Measurements from ENCODE around the gene HERPUD1. TPM values are rescaled to one million over a fixed set of nuclear protein-coding genes. Genes with fewer than 3 reads are reported as not detected.

HERPUD1 gene
- total and polyA plus RNA-seq, 9 of the 15 experiments (the other 6 are each of a cell fraction or from before 2014, with no cell fraction given) = 14.2 to 60.7 (median 37.4) TPM

DNA sequence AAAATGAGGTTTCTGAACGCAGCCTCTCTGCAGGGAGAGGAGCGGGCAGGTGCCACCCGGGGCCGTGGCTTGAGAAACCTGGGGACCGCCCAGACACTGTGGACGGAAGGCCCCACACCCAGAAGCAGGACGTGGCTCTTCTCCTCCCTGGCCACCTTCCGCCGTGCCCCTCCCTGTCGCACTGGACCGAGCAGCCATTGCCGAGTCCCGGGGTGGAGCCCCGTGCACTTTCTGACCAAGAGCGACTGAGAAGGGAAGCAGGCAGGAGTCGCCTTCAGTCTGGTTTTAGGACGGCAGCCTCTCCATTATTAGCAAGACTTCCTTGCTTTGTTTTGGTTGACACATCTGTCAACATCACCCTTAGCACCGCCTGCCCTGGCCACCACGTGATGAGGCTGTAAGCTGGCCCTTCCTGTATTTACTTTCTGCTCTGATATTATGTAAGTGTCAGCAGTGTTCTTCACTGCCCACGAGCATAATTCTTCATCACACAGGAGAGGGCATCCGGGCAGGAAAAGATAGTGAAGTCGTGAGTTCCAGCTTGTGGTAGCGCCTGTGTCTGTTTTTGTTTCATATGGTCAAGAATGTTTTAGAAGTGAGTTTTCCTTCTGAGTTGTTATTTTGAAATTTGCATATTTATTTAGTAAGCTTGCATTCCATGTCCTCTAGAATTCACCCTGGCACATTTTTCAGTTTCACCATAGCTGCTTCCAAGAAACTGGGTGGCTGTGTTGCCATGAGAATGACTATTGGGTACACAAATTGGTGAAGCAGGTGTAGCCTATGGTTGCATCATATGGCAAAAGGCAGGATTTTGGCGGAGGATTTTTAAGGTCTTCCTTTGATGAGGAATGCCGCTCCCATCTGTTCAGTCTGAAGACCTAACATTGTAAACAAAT lies 1.0 kb downstream of the HERPUD1 start (continued):
- TF ChIP-seq, protein P1, sequence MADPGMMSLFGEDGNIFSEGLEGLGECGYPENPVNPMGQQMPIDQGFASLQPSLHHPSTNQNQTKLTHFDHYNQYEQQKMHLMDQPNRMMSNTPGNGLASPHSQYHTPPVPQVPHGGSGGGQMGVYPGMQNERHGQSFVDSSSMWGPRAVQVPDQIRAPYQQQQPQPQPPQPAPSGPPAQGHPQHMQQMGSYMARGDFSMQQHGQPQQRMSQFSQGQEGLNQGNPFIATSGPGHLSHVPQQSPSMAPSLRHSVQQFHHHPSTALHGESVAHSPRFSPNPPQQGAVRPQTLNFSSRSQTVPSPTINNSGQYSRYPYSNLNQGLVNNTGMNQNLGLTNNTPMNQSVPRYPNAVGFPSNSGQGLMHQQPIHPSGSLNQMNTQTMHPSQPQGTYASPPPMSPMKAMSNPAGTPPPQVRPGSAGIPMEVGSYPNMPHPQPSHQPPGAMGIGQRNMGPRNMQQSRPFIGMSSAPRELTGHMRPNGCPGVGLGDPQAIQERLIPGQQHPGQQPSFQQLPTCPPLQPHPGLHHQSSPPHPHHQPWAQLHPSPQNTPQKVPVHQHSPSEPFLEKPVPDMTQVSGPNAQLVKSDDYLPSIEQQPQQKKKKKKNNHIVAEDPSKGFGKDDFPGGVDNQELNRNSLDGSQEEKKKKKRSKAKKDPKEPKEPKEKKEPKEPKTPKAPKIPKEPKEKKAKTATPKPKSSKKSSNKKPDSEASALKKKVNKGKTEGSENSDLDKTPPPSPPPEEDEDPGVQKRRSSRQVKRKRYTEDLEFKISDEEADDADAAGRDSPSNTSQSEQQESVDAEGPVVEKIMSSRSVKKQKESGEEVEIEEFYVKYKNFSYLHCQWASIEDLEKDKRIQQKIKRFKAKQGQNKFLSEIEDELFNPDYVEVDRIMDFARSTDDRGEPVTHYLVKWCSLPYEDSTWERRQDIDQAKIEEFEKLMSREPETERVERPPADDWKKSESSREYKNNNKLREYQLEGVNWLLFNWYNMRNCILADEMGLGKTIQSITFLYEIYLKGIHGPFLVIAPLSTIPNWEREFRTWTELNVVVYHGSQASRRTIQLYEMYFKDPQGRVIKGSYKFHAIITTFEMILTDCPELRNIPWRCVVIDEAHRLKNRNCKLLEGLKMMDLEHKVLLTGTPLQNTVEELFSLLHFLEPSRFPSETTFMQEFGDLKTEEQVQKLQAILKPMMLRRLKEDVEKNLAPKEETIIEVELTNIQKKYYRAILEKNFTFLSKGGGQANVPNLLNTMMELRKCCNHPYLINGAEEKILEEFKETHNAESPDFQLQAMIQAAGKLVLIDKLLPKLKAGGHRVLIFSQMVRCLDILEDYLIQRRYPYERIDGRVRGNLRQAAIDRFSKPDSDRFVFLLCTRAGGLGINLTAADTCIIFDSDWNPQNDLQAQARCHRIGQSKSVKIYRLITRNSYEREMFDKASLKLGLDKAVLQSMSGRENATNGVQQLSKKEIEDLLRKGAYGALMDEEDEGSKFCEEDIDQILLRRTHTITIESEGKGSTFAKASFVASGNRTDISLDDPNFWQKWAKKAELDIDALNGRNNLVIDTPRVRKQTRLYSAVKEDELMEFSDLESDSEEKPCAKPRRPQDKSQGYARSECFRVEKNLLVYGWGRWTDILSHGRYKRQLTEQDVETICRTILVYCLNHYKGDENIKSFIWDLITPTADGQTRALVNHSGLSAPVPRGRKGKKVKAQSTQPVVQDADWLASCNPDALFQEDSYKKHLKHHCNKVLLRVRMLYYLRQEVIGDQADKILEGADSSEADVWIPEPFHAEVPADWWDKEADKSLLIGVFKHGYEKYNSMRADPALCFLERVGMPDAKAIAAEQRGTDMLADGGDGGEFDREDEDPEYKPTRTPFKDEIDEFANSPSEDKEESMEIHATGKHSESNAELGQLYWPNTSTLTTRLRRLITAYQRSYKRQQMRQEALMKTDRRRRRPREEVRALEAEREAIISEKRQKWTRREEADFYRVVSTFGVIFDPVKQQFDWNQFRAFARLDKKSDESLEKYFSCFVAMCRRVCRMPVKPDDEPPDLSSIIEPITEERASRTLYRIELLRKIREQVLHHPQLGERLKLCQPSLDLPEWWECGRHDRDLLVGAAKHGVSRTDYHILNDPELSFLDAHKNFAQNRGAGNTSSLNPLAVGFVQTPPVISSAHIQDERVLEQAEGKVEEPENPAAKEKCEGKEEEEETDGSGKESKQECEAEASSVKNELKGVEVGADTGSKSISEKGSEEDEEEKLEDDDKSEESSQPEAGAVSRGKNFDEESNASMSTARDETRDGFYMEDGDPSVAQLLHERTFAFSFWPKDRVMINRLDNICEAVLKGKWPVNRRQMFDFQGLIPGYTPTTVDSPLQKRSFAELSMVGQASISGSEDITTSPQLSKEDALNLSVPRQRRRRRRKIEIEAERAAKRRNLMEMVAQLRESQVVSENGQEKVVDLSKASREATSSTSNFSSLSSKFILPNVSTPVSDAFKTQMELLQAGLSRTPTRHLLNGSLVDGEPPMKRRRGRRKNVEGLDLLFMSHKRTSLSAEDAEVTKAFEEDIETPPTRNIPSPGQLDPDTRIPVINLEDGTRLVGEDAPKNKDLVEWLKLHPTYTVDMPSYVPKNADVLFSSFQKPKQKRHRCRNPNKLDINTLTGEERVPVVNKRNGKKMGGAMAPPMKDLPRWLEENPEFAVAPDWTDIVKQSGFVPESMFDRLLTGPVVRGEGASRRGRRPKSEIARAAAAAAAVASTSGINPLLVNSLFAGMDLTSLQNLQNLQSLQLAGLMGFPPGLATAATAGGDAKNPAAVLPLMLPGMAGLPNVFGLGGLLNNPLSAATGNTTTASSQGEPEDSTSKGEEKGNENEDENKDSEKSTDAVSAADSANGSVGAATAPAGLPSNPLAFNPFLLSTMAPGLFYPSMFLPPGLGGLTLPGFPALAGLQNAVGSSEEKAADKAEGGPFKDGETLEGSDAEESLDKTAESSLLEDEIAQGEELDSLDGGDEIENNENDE (IDR thresholded peaks at IDR 0.05; ENCODE audit: low read depth, low read length) = no peak
- TF ChIP-seq, protein P2, sequence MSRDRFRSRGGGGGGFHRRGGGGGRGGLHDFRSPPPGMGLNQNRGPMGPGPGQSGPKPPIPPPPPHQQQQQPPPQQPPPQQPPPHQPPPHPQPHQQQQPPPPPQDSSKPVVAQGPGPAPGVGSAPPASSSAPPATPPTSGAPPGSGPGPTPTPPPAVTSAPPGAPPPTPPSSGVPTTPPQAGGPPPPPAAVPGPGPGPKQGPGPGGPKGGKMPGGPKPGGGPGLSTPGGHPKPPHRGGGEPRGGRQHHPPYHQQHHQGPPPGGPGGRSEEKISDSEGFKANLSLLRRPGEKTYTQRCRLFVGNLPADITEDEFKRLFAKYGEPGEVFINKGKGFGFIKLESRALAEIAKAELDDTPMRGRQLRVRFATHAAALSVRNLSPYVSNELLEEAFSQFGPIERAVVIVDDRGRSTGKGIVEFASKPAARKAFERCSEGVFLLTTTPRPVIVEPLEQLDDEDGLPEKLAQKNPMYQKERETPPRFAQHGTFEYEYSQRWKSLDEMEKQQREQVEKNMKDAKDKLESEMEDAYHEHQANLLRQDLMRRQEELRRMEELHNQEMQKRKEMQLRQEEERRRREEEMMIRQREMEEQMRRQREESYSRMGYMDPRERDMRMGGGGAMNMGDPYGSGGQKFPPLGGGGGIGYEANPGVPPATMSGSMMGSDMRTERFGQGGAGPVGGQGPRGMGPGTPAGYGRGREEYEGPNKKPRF (IDR thresholded peaks at IDR 0.05; ENCODE audit: low read depth, low read length) = no peak
- no peak for TF ChIP-seq ADNP (tag; IDR thresholded peaks at IDR 0.05)
- no peak; the same call in 1 of the 2 replicates for TF ChIP-seq ZBTB17 (CRISPR knock-in tag; IDR thresholded peaks at IDR 0.05)
- TF ChIP-seq, protein P3, sequence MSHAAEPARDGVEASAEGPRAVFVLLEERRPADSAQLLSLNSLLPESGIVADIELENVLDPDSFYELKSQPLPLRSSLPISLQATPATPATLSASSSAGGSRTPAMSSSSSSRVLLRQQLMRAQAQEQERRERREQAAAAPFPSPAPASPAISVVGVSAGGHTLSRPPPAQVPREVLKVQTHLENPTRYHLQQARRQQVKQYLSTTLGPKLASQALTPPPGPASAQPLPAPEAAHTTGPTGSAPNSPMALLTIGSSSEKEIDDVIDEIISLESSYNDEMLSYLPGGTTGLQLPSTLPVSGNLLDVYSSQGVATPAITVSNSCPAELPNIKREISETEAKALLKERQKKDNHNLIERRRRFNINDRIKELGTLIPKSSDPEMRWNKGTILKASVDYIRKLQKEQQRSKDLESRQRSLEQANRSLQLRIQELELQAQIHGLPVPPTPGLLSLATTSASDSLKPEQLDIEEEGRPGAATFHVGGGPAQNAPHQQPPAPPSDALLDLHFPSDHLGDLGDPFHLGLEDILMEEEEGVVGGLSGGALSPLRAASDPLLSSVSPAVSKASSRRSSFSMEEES (CRISPR knock-in tag; IDR thresholded peaks at IDR 0.05) = peak; percentile 78
- 0 out of 2 replicates have a peak, but pooled peaks have one; percentile 55 for TF ChIP-seq TOE1 (IDR thresholded peaks at IDR 0.05; ENCODE audit: borderline replicate concordance)
- TF ChIP-seq TOE1 (CRISPR knock-in tag; IDR thresholded peaks at IDR 0.05; ENCODE audit: borderline replicate concordance, low read depth) = no peak
- no peak for TF ChIP-seq ZNF224 (CRISPR knock-in tag; IDR thresholded peaks at IDR 0.05)
- TF ChIP-seq CHD1 (IDR thresholded peaks at IDR 0.05; ENCODE audit: low read length) = peak; percentile 42
- TF ChIP-seq, protein P4, sequence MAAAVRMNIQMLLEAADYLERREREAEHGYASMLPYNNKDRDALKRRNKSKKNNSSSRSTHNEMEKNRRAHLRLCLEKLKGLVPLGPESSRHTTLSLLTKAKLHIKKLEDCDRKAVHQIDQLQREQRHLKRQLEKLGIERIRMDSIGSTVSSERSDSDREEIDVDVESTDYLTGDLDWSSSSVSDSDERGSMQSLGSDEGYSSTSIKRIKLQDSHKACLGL (CRISPR knock-in tag; IDR thresholded peaks at IDR 0.05; ENCODE audit: borderline replicate concordance, poor library complexity, severe bottlenecking) = peak; percentile 22
